Rectal smooth muscle tissue (tissue), 1 donor: ENCODE data around the gene SHD.
"Not testable (repeated sequence)": the region's sequence is repeated elsewhere in the genome, so short reads cannot be mapped to it uniquely, and the experiment has no call there.

Experiments used
- H3K27ac ChIP-seq: one replicate; pipeline ENCODE4 v1.7.0; 2013; ENCODE audit warnings: low read depth, low read length, inconsistent platforms
- H3K27me3 ChIP-seq: one replicate; pipeline ENCODE4 v1.7.0; 2013; ENCODE audit warnings: low read length; ENCODE audit not compliant: control insufficient read depth, insufficient read depth
- H3K36me3 ChIP-seq: one replicate; pipeline ENCODE4 v1.7.0; 2013; ENCODE audit warnings: low read length; ENCODE audit not compliant: control insufficient read depth, insufficient read depth
- H3K4me1 ChIP-seq: one replicate; pipeline ENCODE4 v1.7.0; 2013; ENCODE audit warnings: low read length; ENCODE audit not compliant: control insufficient read depth, insufficient read depth
- H3K4me3 ChIP-seq: one replicate; pipeline ENCODE4 v1.7.0; 2013; ENCODE audit warnings: low read length
- H3K9ac ChIP-seq: one replicate; pipeline ENCODE4 v1.7.0; 2013; ENCODE audit warnings: low read length

SHD gene

DNA sequence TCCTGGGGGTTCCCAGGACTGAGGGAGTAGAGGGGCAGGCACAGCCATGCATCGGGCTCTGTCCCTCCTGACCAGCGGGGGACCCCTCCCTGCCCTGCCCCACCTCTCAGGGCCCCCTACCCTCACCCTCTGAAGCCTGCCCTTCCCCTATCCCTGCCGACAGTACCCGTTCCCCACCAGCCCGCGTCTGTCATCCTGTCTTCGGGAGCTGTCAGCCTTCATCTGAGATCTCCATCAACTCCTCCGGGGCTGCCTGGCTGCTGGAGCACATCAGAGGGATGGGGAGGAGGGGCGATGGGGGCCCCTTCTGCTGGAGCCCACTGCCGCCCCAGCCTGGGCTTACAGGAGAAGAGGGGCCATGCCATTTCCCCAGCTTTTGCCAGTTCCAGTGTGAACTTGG lies 6.2 kb upstream of the SHD start:
- H3K4me1 ChIP-seq = no peaks in the 10 kb centered on the region
- H3K4me3 ChIP-seq = no peak overlapping the region
- peaks cover 1% of the 10 kb centered on the region for H3K27me3 ChIP-seq
- H3K36me3 ChIP-seq = peaks cover 9% of the 10 kb centered on the region
- no peak overlapping the region for H3K27ac ChIP-seq
- H3K9ac ChIP-seq = no peak overlapping the region

- H3K4me3 ChIP-seq, H3K9ac ChIP-seq: not testable (repeated sequence)
Measured at GRCh38 chr19:4274321-4274686, 4.8 kb upstream of the SHD start.

GRCh38 chr19:4277191-4277696 lies 1.8 kb upstream of the SHD start:
- H3K4me1 ChIP-seq = no peaks in the 10 kb centered on the region
- H3K27ac ChIP-seq = no peak overlapping the region
- peaks cover 23% of the 10 kb centered on the region for H3K27me3 ChIP-seq
- no peak overlapping the region for H3K9ac ChIP-seq
- no peaks in the 10 kb centered on the region for H3K36me3 ChIP-seq
- H3K4me3 ChIP-seq = no peak overlapping the region

More at GRCh38 chr19:4274321-4274686, 4.8 kb upstream of the SHD start:
- not testable (repeated sequence) for H3K4me1 ChIP-seq, H3K27me3 ChIP-seq, H3K36me3 ChIP-seq, H3K27ac ChIP-seq

DNA sequence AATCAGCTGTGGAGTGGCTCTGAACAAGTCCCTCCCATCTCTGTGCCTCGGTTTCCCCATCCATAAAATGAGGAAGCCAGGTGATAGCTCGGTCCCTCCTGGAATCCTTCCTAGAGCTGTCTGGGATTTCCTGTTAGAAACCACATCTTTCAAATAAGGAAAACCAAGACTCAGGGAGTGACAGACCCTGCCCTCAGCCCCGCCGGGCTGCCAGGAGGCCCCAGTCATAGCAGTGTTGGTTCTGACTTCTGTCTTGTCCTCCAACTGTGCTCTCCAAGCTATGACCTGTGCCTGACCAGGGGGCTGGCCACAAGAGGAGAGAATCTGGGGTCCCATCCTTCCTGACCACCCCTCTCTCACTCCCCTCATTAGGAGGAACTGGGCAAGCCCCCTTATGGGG lies 1.1 kb upstream of the SHD start:
- Histone ChIP-seq H3K9ac (no peak overlapping the region), H3K36me3 (no peaks in the 10 kb centered on the region), H3K4me1 (no peaks in the 10 kb centered on the region), H3K4me3 (no peak overlapping the region), H3K27ac (no peak overlapping the region), H3K27me3 (peaks cover 23% of the 10 kb centered on the region)

DNA sequence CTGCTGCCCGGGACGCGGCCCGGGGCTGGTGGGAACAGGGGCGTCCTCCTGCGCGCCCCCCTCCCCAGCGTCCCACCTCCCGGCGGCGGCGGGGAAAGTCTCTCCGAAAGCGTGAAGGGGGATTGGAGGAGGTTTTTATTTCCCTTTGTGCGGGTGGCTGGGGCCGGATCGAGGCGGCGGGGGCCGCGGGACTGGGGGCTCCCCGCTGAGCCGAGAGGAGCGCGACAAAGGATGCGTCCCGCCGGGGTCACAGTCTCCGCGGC lies 132 bp downstream of the SHD start:
- Histone ChIP-seq H3K4me1 (no peaks in the 10 kb centered on the region), H3K27ac (no peak overlapping the region), H3K9ac (no peak overlapping the region), H3K4me3 (no peak overlapping the region), H3K36me3 (no peaks in the 10 kb centered on the region), H3K27me3 (peaks cover 23% of the 10 kb centered on the region)

DNA sequence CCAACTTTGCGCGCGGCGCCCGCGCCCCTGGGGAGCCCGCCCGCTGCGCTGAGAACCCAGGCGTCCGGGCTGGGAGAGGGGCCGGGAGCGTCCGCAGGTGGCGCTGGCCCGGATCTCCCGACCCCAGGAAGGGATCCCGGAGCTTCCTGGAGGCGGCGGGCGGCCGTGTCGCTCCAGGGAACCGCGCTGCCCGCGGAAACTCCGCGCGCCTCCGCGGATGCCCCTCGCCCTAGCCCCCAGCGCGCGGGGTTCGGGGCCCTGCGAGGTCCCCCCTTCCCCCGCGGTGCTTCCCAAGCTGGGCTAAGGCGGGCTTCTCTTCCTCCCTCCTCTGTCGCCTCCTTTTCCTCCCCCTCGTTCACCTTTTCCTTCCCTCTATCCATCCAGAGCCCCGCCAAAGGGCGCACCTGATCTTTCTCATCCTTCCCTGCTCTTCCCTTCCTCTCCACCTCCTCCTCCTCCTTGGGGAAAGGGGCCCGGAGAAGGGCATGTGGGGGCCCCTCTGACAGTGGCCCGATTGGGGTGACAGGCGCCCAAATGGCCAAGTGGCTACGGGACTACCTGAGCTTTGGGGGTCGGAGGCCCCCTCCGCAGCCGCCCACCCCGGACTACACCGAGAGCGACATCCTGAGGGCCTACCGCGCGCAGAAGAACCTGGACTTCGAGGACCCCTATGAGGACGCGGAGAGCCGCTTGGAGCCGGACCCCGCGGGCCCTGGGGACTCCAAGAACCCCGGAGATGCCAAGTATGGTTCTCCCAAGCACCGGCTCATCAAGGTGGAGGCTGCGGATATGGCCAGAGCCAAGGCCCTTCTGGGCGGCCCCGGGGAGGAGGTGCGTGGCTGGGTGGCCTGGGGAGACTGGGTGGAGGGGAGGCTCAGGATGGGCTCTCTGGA lies 710 bp downstream of the SHD start:
- no peaks in the 10 kb centered on the region for H3K4me1 ChIP-seq
- H3K4me3 ChIP-seq = peak overlapping the region; percentile 32
- no peak overlapping the region for H3K9ac ChIP-seq
- no peak overlapping the region for H3K27ac ChIP-seq
- peaks cover 23% of the 10 kb centered on the region for H3K27me3 ChIP-seq
- no peaks in the 10 kb centered on the region for H3K36me3 ChIP-seq

GRCh38 chr19:4284176-4284958 lies 5.3 kb downstream of the SHD start:
- H3K9ac ChIP-seq = no peak overlapping the region

GRCh38 chr19:4284974-4285373 lies 5.9 kb downstream of the SHD start:
- Histone ChIP-seq H3K4me1 (no peaks in the 10 kb centered on the region), H3K27me3 (peaks cover 9% of the 10 kb centered on the region), H3K9ac (no peak overlapping the region), H3K27ac (no peak overlapping the region), H3K36me3 (no peaks in the 10 kb centered on the region), H3K4me3 (peak overlapping the region; percentile 38)

More at GRCh38 chr19:4284176-4284958, 5.3 kb downstream of the SHD start:
- no peak overlapping the region for H3K27ac ChIP-seq
- no peaks in the 10 kb centered on the region for H3K36me3 ChIP-seq
- no peaks in the 10 kb centered on the region for H3K4me1 ChIP-seq
- peak overlapping the region; percentile 38 for H3K4me3 ChIP-seq
- H3K27me3 ChIP-seq = peaks cover 15% of the 10 kb centered on the region

DNA sequence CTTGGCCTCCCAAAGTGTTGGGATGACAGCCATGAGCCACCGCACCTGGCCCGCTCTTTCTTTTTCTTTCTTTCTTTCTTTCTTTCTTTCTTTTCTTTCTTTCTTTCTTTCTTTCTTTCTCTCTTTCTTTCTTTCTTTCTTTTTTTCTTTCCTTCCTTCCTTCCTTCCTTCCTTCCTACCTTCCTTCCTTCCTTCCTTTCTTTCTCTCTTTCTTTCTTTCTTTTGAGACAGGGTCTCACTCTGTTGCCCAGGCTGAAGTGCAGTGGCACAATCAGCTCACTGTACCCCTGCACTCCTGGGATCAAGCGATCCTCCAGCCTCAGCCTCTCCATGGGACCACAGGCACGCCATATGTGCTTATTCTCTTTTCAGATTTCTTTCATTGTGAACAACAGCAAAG lies 7.1 kb downstream of the SHD start:
- H3K9ac ChIP-seq, H3K4me3 ChIP-seq, H3K27ac ChIP-seq, H3K36me3 ChIP-seq, H3K4me1 ChIP-seq, H3K27me3 ChIP-seq: not testable (repeated sequence)

GRCh38 chr19:4288091-4288777 lies 9.2 kb downstream of the SHD start:
- Histone ChIP-seq H3K36me3 (no peaks in the 10 kb centered on the region), H3K4me3 (no peak overlapping the region), H3K27ac (no peak overlapping the region), H3K9ac (no peak overlapping the region), H3K4me1 (no peaks in the 10 kb centered on the region), H3K27me3 (no peaks in the 10 kb centered on the region)

DNA sequence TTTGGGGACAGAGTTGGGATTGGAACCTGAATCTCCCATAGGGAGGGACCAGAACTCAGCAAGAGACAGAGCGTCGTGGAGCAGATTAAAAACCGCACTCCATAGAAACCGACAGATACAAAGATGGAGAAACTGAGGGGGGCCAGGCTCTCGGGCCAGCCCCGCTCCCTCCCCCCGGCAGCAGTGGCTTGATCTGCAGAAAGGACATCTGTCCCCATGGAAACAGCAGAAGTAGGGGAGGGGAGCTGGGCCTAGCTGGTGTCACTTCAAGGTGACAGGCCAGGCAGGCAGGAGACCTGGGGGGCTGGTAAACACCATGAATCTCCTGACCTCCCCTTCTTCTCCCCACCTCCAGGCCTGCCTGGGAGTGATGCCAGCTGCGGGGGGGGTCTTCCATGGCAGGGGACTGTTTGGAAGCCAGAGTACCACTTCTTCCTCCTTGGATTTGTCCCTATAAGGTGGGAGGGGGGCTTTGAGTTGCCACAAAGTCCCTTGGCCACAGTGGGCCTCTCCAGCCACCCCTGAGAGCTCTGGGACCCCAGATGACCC lies 12.2 kb downstream of the SHD start:
- no peak overlapping the region for H3K27ac ChIP-seq
- no peak overlapping the region for H3K9ac ChIP-seq
- H3K4me1 ChIP-seq = no peaks in the 10 kb centered on the region
- no peaks in the 10 kb centered on the region for H3K36me3 ChIP-seq
- H3K27me3 ChIP-seq = no peaks in the 10 kb centered on the region
- no peak overlapping the region for H3K4me3 ChIP-seq

DNA sequence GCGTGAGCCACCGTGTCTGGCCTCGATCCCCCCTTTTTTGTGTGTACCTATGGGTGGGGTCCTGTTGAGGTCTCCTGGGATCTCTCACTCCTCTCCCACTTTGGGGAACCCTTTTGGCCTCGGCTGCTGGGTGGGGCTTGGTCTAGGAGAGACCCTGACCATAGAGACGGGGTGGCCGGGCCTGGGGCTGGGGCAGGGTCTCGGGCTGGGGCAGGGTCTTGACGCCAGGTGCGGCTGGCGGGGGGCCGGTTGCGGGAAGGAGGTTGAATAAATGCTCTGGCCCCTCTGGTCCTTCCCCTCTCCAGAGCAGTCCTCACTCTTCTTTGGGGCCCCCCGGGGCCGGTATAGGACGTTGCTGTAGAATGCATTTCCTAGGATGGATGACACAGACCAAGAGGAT lies 13.4 kb downstream of the SHD start:
- no peaks in the 10 kb centered on the region for H3K4me1 ChIP-seq
- H3K4me3 ChIP-seq = no peak overlapping the region
- H3K36me3 ChIP-seq = no peaks in the 10 kb centered on the region
- no peak overlapping the region for H3K27ac ChIP-seq
- H3K9ac ChIP-seq = no peak overlapping the region
- no peaks in the 10 kb centered on the region for H3K27me3 ChIP-seq
